SIG-M5 (cell line): ENCODE results near the gene DDA1.

Experiments
- DNase-seq: peaks from one replicate; lab custom pipeline; 2025; lab: John Stamatoyannopoulos, UW

Gene DDA1

DNA sequence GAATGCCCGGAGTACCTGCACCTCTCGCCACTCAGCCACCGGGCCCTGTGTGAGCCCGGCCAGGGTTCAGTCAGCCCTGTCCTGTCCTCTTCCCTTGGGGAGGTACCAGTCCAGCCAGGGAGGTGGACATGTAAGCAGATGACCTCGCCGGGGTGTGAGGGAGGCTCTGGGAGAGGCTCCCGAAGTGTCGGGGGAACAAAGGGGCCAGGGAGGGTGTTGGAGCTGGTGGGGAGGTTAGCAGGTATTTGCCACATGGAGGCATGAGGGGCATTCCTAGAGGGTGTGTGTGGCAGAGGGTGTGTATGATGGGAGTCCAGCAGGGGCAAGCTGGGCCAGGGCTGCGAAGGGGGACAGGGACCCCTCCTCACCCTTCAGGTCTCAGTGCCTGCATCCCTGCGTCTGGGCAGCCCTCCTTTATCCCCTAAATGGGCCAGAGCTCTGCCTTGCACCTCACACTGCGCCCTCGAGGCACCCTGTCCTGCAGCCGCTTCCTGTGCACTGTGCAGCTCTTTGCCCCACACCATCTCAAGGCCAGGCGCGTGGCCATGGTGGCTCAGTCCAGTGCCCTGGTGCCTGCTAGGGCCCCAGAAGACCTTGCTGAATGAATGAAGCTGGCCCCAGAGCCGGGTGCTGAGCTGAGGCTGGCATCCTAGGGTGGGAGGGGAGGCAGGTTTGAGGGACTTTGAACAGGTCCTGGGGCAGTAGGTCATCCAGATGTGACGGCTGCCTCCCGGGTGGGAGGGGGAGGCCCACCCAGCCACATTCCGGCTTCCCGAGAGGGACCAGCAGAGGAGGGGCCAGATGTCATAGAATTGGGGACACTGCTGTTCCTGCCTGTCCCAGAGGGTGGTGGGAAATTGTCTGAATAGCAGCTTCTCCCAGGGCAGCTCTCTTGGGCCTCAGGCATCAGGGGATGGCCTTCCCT lies 3.1 kb downstream of the DDA1 start:
- DNase-seq, result no peak

GRCh38 chr19:17314007-17314593 lies 4.7 kb downstream of the DDA1 start:
- no peak for DNase-seq

DNA sequence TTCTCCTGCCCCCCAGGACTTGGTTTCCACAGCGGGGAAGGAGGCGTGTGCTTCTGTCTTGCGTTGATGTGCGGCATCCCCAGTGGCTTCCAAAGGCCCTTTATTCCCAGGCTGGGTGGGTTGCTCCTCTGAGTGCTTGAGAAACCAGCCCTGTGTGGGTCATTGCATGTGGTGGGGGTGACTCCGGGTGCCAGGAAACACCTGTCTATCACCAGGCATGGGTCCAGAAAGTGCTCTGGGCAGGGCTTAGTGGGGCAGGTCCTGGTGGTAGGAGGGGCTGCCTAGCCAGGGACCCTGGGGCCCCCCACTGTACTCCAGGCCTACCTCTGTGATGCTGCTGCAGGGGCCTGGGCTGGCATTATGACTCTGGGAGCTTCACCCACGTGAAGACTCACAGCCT lies 9.6 kb downstream of the DDA1 start:
- DNase-seq, result no peak

DNA sequence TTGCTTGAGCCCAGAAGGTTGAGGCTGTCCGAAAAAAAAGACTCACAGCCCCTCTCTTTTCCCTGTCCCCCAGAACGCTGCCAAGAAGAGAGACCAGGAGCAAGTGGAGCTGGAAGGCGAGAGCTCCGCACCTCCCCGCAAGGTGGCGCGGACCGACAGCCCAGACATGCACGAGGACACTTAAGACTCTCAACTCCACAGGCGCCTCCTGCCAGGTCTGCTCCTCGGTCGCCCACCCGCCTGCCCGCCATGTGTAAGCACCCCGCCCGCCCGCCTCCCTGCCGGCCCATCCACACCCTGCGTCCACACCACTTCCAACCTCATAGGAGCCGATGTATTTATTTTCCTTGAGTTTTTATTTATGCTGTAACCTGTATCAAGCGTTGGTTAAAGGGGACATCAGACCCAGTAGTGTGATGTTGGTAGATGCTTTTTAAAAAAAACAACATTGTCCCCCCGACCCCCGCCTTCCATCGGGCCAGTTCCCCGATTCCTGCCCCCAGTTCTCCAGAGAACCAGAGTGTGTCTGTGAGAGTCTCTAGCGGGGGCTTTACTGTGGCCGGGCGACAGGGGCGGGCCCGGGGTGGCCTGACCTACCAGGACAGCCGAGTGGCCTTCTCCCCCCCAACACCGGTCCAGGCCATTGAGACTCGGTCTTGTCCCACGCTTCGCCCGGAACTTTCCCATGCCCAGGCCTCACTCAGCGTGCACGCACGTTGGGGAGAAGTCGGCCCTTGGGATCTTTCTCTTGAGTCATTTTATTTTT lies 10.3 kb downstream of the DDA1 start:
- no peak for DNase-seq

- no peak for DNase-seq
These were observed 11.1 kb downstream of the DDA1 start for GRCh38 chr19:17320435-17320834.

DNA sequence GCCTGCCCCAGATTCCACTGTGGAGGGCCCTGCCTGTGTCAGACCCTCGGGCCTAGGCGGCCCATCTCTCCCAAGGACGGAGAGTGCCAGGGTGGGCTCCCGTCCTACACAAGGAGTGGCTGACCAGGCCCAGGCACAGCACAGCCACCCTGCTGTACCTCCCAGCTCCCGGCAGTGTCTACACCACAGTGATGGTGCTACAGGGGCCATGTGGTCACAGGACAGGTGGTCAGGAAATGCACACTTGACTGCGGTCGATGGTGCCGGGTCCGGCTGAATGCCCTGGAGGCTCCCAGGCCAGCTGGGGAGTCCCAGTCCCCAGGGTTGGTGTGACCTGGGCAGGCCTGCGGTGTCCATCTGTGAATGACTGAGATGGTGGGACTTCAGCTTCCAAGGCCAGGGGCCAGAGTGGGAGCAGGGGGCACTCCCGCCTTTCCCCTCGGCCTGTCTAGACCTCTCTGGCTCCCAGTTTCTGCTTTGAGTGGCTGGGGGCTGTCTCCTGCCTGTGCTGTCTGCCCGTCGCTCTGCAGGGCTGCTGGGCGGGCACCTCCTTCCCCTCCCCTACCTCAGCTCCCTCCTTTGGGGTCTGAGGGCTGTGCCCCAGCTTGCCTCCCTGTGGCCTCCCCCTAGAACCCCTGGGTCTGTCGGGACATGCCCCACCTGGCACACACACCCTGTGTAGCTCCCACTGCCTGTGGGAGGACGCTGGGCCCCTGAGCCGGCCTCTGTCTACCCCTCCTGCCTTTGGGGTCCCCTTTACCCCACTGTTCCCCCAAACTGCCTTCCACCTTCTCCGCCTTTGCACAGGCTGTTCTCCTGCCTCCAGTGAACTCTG lies 12.5 kb downstream of the DDA1 start:
- no peak for DNase-seq

DNA sequence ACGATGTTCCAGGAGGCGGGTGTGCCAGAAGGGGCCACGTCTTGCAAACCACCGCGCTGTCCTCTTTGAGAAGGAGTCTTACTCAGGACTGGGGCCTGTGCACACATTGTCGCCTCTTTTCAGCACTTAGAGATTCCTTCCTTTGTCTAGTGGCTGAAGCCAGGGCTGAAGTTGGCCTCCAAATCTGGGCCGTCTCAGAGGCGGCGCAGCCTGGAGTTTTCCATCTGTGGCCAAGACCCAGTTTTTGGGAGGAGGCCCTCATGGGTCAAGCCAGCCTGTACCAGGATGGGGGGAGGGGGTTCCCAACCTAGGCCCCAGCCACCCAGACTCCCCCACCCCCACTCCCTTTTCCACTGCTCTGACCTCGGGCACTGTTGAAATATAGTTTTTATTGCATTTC lies 13.5 kb downstream of the DDA1 start:
- DNase-seq, result no peak

GRCh38 chr19:17323300-17323963 lies 14.1 kb downstream of the DDA1 start:
- DNase-seq, result no peak

- no peak for DNase-seq
These were observed 14.6 kb downstream of the DDA1 start for GRCh38 chr19:17323964-17324332.

- no peak for DNase-seq
These were observed 15.2 kb downstream of the DDA1 start for GRCh38 chr19:17324357-17325114.

GRCh38 chr19:17325133-17325532 lies 15.8 kb downstream of the DDA1 start:
- no peak for DNase-seq

DNA sequence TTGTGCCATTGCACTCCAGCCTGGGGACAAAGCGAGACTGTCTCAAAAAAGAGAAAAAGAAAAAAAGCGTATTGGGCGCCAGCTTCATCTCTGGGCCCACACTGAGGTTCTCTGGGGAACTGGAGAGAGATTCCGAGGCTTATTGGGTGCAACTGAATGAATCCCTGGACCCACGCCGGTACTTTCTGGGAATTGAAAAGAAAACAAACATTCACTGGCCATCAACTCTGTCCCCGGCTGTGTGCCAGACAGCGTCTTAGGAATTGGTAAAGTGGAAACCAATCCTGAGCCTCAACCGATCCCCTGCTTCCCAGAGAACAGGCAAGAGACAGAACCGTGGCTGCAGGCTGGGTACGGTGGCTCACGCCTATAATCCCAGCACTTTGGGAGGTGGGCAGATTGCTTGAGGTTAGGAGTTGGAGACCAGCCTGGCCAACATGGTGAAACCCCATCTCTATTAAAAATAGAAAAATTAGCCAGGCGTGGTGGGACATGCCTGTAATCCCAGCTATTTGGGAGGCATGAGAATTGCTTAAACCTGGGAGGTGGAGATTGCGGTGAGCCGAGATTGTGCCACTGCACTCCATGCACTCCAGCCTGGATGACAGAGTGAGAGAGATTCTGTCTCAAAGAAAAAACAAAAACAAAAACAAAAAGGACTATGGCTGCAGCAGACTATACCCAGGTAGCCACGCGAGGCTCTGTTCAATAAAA lies 16.7 kb downstream of the DDA1 start:
- no peak for DNase-seq

DNA sequence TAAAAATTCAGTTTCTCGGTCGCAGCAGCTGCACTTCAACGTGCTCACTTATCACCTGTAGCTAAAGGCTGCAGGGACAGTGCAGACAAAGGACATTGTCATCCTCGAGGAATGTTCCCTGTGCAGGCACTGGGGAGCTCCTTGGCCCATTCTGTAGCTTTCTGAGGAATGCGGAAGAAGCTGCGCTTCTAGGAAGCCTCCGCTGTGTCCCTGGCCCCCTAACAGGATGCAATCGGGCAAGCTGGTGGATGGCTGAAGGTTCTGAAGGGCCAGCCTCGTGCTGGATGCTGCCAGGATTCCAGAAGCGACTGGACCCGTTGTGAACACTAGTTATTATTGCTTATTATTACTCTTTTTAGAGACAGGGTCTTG lies 17.2 kb downstream of the DDA1 start:
- DNase-seq, result no peak

DNA sequence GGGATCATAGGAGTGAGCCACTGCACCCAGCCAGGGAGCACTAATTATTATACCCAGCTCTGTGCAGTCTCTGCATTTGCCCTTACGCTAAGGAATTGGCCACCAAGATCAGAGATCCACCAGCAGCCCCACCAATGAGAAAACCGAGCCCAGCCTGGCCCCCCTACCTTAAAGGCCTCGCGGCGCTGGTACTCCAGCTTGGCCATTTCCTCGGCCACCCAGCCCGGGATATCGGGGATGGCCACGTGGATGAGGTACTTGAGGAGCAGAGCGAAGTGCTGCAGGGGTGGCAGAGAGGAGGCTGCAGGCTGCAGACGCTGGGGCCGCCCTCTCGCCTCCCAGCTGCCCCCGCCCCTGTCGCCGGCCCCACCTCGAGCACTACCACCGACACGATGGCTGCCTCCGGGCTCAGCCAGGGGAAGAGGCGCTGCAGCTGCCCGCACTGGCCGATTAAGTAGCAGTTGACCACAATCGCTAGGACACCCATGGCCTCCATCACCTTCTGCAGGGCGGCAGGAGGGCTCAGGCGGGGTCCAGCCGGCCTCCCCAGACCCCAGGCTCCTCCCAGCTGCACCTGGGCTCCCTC lies 17.8 kb downstream of the DDA1 start:
- DNase-seq, result no peak

DNA sequence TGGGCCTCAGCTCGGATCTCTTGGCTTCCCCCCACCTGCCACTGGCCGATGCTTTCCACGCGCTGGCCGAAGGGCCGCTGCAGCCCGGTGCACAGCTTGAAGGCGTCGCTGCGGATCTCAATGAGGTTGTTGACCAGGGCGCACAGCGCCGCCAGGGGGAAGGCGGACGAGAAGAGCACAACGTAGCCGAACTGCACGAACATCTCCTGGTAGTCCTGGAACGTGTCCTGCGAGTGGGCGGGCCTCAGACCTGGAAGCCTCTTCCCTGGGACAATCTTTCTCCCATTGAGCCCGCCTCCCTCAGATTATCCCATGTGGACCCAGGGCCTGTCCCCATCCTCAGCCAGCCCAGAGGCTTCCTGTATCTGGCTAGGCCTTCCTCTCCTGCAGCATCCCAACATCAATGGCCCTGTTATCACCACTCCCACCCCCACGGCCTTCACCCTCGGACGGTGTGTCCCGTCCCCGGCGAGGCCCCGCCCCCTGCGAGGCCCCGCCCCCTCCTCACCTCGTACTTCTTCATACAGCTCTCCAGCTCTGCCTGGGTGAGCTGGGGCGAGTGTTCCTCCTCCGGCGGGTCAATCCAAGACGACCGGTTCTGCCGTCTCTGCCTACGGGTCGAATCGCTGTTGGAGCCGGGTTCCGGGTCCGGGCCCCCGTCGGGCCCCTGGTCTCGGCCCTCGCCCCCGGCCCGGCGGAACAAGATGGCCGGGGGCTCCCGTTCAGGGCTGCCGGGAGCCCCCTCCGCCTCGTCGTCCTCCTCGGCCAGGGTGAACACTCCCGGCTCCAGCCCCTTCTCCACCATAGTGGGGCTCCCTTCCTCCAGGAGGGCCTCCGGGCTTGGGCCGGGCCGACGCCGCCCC lies 18.5 kb downstream of the DDA1 start:
- DNase-seq, result no peak

- no peak for DNase-seq
These were observed 19.4 kb downstream of the DDA1 start for GRCh38 chr19:17328517-17329365.

DNA sequence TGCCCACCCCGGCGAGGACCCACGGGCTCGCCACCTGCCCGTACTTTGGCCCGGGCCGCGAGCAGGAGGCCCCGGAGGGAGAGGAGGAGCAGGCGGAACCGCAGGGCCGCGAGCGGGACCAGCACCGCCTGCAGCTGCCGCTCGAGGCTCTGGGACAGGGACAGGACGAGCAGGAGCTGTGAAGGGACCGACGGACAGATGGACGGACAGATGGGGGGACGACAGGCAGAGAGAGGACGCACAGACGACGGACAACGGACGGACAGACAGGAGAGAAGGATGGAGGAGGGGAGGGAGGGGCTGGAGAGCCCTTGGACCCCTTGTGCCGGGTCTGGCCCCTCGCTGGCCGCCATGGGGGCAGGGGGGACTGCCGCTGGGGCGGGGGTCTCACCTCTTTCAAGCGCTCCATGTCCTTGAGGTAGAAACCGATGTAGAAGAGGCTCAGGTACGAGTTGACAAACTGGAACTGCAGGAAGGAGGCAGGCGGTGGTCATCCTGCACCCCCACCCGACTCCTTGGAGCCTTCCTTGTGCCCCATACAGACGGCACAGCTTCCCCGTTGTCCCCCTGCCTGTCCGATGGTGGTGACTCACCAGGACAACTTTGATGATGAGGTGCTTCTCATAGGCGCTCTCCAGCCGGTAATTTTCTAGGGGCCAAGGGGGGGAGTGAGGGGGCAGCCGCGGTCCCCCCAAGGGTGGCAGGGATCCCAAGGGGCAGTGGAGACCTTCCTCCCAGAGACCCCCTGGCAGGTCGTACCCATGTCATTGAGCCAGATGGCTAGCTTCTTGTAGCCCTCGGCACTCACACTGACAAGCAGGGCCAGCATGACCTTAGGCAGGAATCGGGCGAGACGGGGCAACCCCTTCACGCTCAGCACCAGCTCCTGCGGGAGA lies 20.3 kb downstream of the DDA1 start:
- no peak for DNase-seq
